ENCODE results near the gene TLL2.

TLL2 gene

DNA sequence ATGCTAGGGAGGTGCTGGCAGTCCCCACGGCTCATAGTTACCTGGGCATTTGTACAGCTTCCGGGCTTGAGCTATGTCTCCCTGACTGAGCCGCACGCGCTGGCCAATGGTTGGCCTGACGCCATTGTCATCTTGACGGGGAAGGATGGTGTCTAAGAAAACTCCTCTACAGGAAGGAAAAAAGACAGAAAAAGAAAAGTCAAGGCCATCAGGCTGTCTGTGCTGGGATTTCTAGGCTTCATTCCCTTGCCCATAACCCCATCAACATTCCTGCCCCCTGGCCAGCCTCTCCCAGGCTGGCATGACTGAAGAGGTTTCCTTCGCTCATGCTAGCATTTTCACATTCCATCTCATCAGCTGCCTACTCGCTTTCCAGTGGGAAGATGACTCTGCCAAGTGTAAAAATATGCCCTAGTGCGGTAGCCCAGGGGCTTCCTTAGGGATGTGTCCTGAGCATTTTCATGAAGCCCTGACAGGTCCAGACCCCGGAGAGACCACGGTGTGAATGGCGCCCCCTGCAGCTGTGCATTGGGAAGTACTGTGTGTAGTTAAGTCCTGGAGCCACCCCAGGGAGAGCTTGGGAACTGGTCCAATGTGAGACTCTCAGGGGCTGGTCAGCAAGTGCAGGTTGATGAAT lies 100.5 kb downstream of the TLL2 start:
- Histone ChIP-seq H3K27ac (no peak overlapping the region), H3K36me3 (replicated peaks) (no peaks in the 10 kb centered on the region), H3K27me3 (replicated peaks) (no peaks in the 10 kb centered on the region), H3K4me3 (ENCODE audit: low read depth, low read length) (no peak overlapping the region)
- no peak for DNase-seq
- in situ Hi-C loops (cut with HindIII; ENCODE audit: low pct_ligation_motif_present, low sequenced_read_pairs), result no loop called here
- TF ChIP-seq, protein P1, sequence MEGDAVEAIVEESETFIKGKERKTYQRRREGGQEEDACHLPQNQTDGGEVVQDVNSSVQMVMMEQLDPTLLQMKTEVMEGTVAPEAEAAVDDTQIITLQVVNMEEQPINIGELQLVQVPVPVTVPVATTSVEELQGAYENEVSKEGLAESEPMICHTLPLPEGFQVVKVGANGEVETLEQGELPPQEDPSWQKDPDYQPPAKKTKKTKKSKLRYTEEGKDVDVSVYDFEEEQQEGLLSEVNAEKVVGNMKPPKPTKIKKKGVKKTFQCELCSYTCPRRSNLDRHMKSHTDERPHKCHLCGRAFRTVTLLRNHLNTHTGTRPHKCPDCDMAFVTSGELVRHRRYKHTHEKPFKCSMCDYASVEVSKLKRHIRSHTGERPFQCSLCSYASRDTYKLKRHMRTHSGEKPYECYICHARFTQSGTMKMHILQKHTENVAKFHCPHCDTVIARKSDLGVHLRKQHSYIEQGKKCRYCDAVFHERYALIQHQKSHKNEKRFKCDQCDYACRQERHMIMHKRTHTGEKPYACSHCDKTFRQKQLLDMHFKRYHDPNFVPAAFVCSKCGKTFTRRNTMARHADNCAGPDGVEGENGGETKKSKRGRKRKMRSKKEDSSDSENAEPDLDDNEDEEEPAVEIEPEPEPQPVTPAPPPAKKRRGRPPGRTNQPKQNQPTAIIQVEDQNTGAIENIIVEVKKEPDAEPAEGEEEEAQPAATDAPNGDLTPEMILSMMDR (IDR thresholded peaks at IDR 0.05; ENCODE audit: low read depth, low read length, missing control alignments), result peak; percentile 9

- no peak overlapping the region for H3K27ac ChIP-seq
- H3K36me3 ChIP-seq (replicated peaks), result no peaks in the 10 kb centered on the region
- in situ Hi-C loops (cut with HindIII; ENCODE audit: low pct_ligation_motif_present, low sequenced_read_pairs), result no loop called here
- no peak overlapping the region for H3K4me3 ChIP-seq (ENCODE audit: low read depth, low read length)
- DNase-seq, result no peak
- TF ChIP-seq, protein P1 (IDR thresholded peaks at IDR 0.05; ENCODE audit: low read depth, low read length, missing control alignments), result no peak
- H3K27me3 ChIP-seq (replicated peaks), result no peaks in the 10 kb centered on the region
Measured at GRCh38 chr10:96411716-96412320, 101.9 kb downstream of the TLL2 start.

GRCh38 chr10:96410296-96410695 lies 103.4 kb downstream of the TLL2 start:
- no peak overlapping the region for H3K4me3 ChIP-seq (ENCODE audit: low read depth, low read length)
- no peak for DNase-seq
- H3K27ac ChIP-seq, result no peak overlapping the region
- in situ Hi-C loops (cut with HindIII; ENCODE audit: low pct_ligation_motif_present, low sequenced_read_pairs), result no loop called here
- TF ChIP-seq, protein P1 (IDR thresholded peaks at IDR 0.05; ENCODE audit: low read depth, low read length, missing control alignments), result no peak
- no peaks in the 10 kb centered on the region for H3K36me3 ChIP-seq (replicated peaks)
- no peaks in the 10 kb centered on the region for H3K27me3 ChIP-seq (replicated peaks)

- Histone ChIP-seq H3K27ac (no peak overlapping the region), H3K4me3 (ENCODE audit: low read depth, low read length) (no peak overlapping the region), H3K27me3 (replicated peaks) (no peaks in the 10 kb centered on the region), H3K36me3 (replicated peaks) (no peaks in the 10 kb centered on the region)
- TF ChIP-seq, protein P1 (IDR thresholded peaks at IDR 0.05; ENCODE audit: low read depth, low read length, missing control alignments), result no peak
- DNase-seq, result no peak
- in situ Hi-C loops (cut with HindIII; ENCODE audit: low pct_ligation_motif_present, low sequenced_read_pairs), result no loop called here
Measured at GRCh38 chr10:96408201-96408600, 105.5 kb downstream of the TLL2 start.

GRCh38 chr10:96407560-96408069 lies 106.1 kb downstream of the TLL2 start:
- TF ChIP-seq, protein P1 (IDR thresholded peaks at IDR 0.05; ENCODE audit: low read depth, low read length, missing control alignments), result no peak
- in situ Hi-C loops (cut with HindIII; ENCODE audit: low pct_ligation_motif_present, low sequenced_read_pairs), result no loop called here
- Histone ChIP-seq H3K4me3 (ENCODE audit: low read depth, low read length) (no peak overlapping the region), H3K27me3 (replicated peaks) (no peaks in the 10 kb centered on the region), H3K27ac (no peak overlapping the region), H3K36me3 (replicated peaks) (no peaks in the 10 kb centered on the region)
- no peak for DNase-seq
